Liver (tissue), 9 donors: ENCODE results near the gene GSTP1. TPM values are rescaled to one million over a fixed set of nuclear protein-coding genes. Genes with fewer than 3 reads are reported as not detected.
A peak's percentile ranks its signal among the peaks of the same experiment; 100 is the strongest.

Experiments
- DNase-seq: peaks from one replicate; pipeline ENCODE4 v3.0.0-alpha.2; 2017; ENCODE audit warnings: low spot score
- H3K27ac ChIP-seq, 2 donors: one replicate each; pipeline ENCODE4 v1.7.0; 2013; ENCODE audit warnings: inconsistent platforms in 2 of 2, low read length in 2 of 2, control low read depth in 1 of 2, low read depth in 1 of 2, mild to moderate bottlenecking in 1 of 2
- H3K27me3 ChIP-seq, 4 donors: one replicate each; pipeline versions ENCODE4 v1.6.1 to v1.7.0; 2013; ENCODE audit warnings: low read length in 3 of 4, inconsistent platforms in 1 of 4, mild to moderate bottlenecking in 1 of 4, moderate library complexity in 1 of 4; ENCODE audit not compliant: control insufficient read depth in 4 of 4, insufficient read depth in 4 of 4
- H3K36me3 ChIP-seq, 4 donors: one replicate each; pipeline versions ENCODE4 v1.6.1 to v1.7.0; 2013; ENCODE audit warnings: low read length in 3 of 4, mild to moderate bottlenecking in 3 of 4, low read depth in 1 of 4, moderate library complexity in 1 of 4; ENCODE audit not compliant: control insufficient read depth in 4 of 4, insufficient read depth in 3 of 4
- H3K4me1 ChIP-seq, 4 donors: one replicate each; pipeline versions ENCODE4 v1.6.1 to v1.7.0; 2013; ENCODE audit warnings: low read length in 3 of 4, mild to moderate bottlenecking in 3 of 4, moderate library complexity in 1 of 4; ENCODE audit not compliant: control insufficient read depth in 4 of 4, insufficient read depth in 4 of 4
- H3K4me3 ChIP-seq, 3 donors: one replicate each; pipeline versions ENCODE4 v1.6.1 to v1.7.0; 2013; ENCODE audit warnings: low read length in 3 of 3, control low read depth in 1 of 3, low read depth in 1 of 3, mild to moderate bottlenecking in 1 of 3
- H3K9ac ChIP-seq, 2 donors: one replicate each; pipeline ENCODE4 v1.7.0; 2013; ENCODE audit warnings: low read length in 2 of 2, mild to moderate bottlenecking in 2 of 2, moderate library complexity in 2 of 2, control low read depth in 1 of 2, low read depth in 1 of 2
- H3K9me3 ChIP-seq, 4 donors: one replicate each; pipeline versions ENCODE4 v1.6.1 to v1.7.0; 2013; ENCODE audit warnings: low read length in 3 of 4; ENCODE audit not compliant: control insufficient read depth in 4 of 4
- ATF3 ChIP-seq: IDR thresholded peaks from 2 replicates; pipeline ENCODE4 v1.6.1; 2016; ENCODE audit warnings: antibody characterized with exemption
- CTCF ChIP-seq: fragments of 150-350 bp; IDR thresholded peaks from 2 replicates; pipeline ENCODE4 v1.5.1; 2017; ENCODE audit warnings: improper control_type of control experiment, low read depth, low read length; ENCODE audit not compliant: missing input control
- EGR1 ChIP-seq, 2 donors: IDR thresholded peaks; 2 replicates each; pipeline ENCODE4 v1.6.1; 2016 to 2018; ENCODE audit warnings: antibody characterized with exemption in 2 of 2, low read depth in 2 of 2
- FOXA2 ChIP-seq: IDR thresholded peaks from 2 replicates; pipeline ENCODE4 v1.6.1; 2016; ENCODE audit warnings: antibody characterized with exemption
- GABPA ChIP-seq, 2 donors: IDR thresholded peaks in 1 of 2; conservative IDR thresholded peaks in 1 of 2; 2 replicates each; pipeline ENCODE4 v1.6.1; 2016; ENCODE audit warnings: antibody characterized with exemption in 2 of 2, mild to moderate bottlenecking in 1 of 2, moderate library complexity in 1 of 2
- HNF4A ChIP-seq, 2 donors: conservative IDR thresholded peaks; 2 replicates each; pipeline ENCODE4 v1.6.1; 2016; ENCODE audit warnings: antibody characterized with exemption in 2 of 2, mild to moderate bottlenecking in 2 of 2
- HNF4G ChIP-seq: IDR thresholded peaks from 2 replicates; pipeline ENCODE4 v1.6.1; 2016; ENCODE audit warnings: antibody characterized with exemption
- JUND ChIP-seq, 2 donors: IDR thresholded peaks; 2 replicates each; pipeline ENCODE4 v1.6.1; 2016; ENCODE audit warnings: antibody characterized with exemption in 2 of 2
- MAX ChIP-seq: IDR thresholded peaks from 2 replicates; pipeline ENCODE4 v1.6.1; 2016; ENCODE audit warnings: antibody characterized with exemption
- NR2F2 ChIP-seq: IDR thresholded peaks from 2 replicates; pipeline ENCODE4 v1.6.1; 2016; ENCODE audit warnings: antibody characterized with exemption
- RAD21 ChIP-seq, 2 donors: IDR thresholded peaks; 2 replicates each; pipeline ENCODE4 v1.6.1; 2016; ENCODE audit warnings: antibody characterized with exemption in 2 of 2, mild to moderate bottlenecking in 2 of 2
- REST ChIP-seq: IDR thresholded peaks from 2 replicates; pipeline ENCODE4 v1.6.1; 2016; ENCODE audit warnings: antibody characterized with exemption, mild to moderate bottlenecking
- RXRA ChIP-seq, 2 donors: IDR thresholded peaks; 2 replicates each; pipeline ENCODE4 v1.6.1; 2017 to 2018; ENCODE audit warnings: antibody characterized with exemption in 2 of 2, mild to moderate bottlenecking in 1 of 2
- SP1 ChIP-seq: IDR thresholded peaks from 2 replicates; pipeline ENCODE4 v1.6.1; 2018; ENCODE audit warnings: antibody characterized with exemption, mild to moderate bottlenecking
- TAF1 ChIP-seq: conservative IDR thresholded peaks from 2 replicates; pipeline ENCODE4 v1.6.1; 2016; ENCODE audit warnings: antibody characterized with exemption, mild to moderate bottlenecking
- YY1 ChIP-seq: IDR thresholded peaks from 2 replicates; pipeline ENCODE4 v1.6.1; 2016; ENCODE audit warnings: antibody characterized with exemption, mild to moderate bottlenecking
- ZBTB33 ChIP-seq: IDR thresholded peaks from 2 replicates; pipeline ENCODE4 v1.6.1; 2016; ENCODE audit warnings: antibody characterized with exemption
- WGBS: extraction: QIAGEN DNeasy Blood & Tissue Kit; methylation state at CpG from one replicate; pipeline ENCODE4 v1.1.7; 2013; 5-methylcytosine and 5-hydroxymethylcytosine counted together
- polyA plus RNA-seq, 2 donors: library from polyadenylated mRNA; stranded (reverse) in 1 of 2; unstranded in 1 of 2; fragments of 200-250 nt in 1 of 2; fragments of >200 nt in 1 of 2; fragmentation: Nextera tagmentation in 1 of 2; extraction: Ambion mirVana in 1 of 2; gene quantifications; one replicate each; pipeline versions ENCODE4 v1.2.1 to v1.2.3, GENCODE V29; 2013 to 2015
- total RNA-seq, 2 donors: library from RNA; depleted of rRNA; stranded (reverse); fragments of >200 nt; gene quantifications; one replicate each; pipeline ENCODE4 v1.2.3, GENCODE V29; 2014
- donor health status: healthy.
- donor health status: healthy.
- donor health status: healthy.
- donor health status: healthy.
- donor health status: healthy.

The GSTP1 gene
- total and polyA plus RNA-seq, 4 donors, result 25.6 to 228 (median 44.8) TPM

GRCh38 chr11:67606492-67607295 is 23.1 kb downstream of the GSTP1 start, which contains the start of gene NDUFV1:
TSS of gene NDUFV1 (plus strand) at chr11:67606936. CDS start at chr11:67607005, 69 bp downstream.
- Histone ChIP-seq H3K27ac (peak within 1 kb of the TSS; percentile 71 to 84), H3K4me1 (peaks cover 10 to 24% (median 17%) of the 10 kb centered on the region in 4 donors), H3K27me3 (no peaks in the 10 kb centered on the region), H3K36me3 (peaks cover 7 to 23% (median 13%) of the 10 kb centered on the region in 4 donors), H3K4me3 (peak within 1 kb of the TSS; percentile 86 to 93 (median 87)), H3K9ac (peak within 1 kb of the TSS; percentile 62 to 95), H3K9me3 (no peaks in the 10 kb centered on the region)
- under 1% methylated on average over 69 of the region's 69 CpGs for WGBS
- TF ChIP-seq GABPA (IDR thresholded peaks at IDR 0.05 in 1 of 2, conservative IDR thresholded peaks at IDR 0.05 in 1 of 2), result peak in 1 of 2 donors; percentile 91
- no peak for TF ChIP-seq MAX
- no peak for TF ChIP-seq HNF4G
- TF ChIP-seq EGR1 (IDR thresholded peaks at IDR 0.05; ENCODE audit: low read depth in 2 of 2), result peak in 1 of 2 donors; percentile 17
- no peak for TF ChIP-seq ATF3
- peak; percentile 67 for TF ChIP-seq REST
- no peak for TF ChIP-seq FOXA2
- TF ChIP-seq NR2F2, result no peak
- TF ChIP-seq YY1, result peak; percentile 77
- peak; percentile 59 to 71 for TF ChIP-seq RAD21 (IDR thresholded peaks at IDR 0.05)
- TF ChIP-seq JUND (IDR thresholded peaks at IDR 0.05), result peak in 1 of 2 donors; percentile 10
- TF ChIP-seq SP1, result peak; percentile 63
- no peak for TF ChIP-seq ZBTB33
- TF ChIP-seq RXRA (IDR thresholded peaks at IDR 0.05), result peak; percentile 26 to 31
- no peak for TF ChIP-seq TAF1
- TF ChIP-seq HNF4A (conservative IDR thresholded peaks at IDR 0.05), result peak in 1 of 2 donors; percentile 16
- peak; percentile 58 for TF ChIP-seq CTCF
- DNase-seq, result peak; percentile 94
